SH-SY5Y (cell line): ENCODE data around the gene EXOSC5.

Experiments
- GATA2 ChIP-seq: IDR thresholded peaks from 2 replicates; pipeline ENCODE4 v1.6.1; 2011; ENCODE audit warnings: mild to moderate bottlenecking, low read depth, low read length
- GATA3 ChIP-seq: IDR thresholded peaks from 2 replicates; pipeline ENCODE4 v1.6.1; 2011; ENCODE audit warnings: low read depth, mild to moderate bottlenecking, low read length, moderate library complexity

GRCh38 chr19:41371541-41371940 is 25.6 kb downstream of the EXOSC5 start:
- TF ChIP-seq GATA3 (no peak), GATA2 (no peak)
